ENCODE data around the gene ST6GALNAC3.

GRCh38 chr1:76595024-76595423, 520.5 kb downstream of the ST6GALNAC3 start:
- TF ChIP-seq EZH2 (IDR thresholded peaks at IDR 0.05) (no peak), CEBPB (IDR thresholded peaks at IDR 0.05; ENCODE audit: low read depth) (no peak), RAD21 (IDR thresholded peaks at IDR 0.05; ENCODE audit: low read depth) (no peak)
- TF ChIP-seq, protein P1, sequence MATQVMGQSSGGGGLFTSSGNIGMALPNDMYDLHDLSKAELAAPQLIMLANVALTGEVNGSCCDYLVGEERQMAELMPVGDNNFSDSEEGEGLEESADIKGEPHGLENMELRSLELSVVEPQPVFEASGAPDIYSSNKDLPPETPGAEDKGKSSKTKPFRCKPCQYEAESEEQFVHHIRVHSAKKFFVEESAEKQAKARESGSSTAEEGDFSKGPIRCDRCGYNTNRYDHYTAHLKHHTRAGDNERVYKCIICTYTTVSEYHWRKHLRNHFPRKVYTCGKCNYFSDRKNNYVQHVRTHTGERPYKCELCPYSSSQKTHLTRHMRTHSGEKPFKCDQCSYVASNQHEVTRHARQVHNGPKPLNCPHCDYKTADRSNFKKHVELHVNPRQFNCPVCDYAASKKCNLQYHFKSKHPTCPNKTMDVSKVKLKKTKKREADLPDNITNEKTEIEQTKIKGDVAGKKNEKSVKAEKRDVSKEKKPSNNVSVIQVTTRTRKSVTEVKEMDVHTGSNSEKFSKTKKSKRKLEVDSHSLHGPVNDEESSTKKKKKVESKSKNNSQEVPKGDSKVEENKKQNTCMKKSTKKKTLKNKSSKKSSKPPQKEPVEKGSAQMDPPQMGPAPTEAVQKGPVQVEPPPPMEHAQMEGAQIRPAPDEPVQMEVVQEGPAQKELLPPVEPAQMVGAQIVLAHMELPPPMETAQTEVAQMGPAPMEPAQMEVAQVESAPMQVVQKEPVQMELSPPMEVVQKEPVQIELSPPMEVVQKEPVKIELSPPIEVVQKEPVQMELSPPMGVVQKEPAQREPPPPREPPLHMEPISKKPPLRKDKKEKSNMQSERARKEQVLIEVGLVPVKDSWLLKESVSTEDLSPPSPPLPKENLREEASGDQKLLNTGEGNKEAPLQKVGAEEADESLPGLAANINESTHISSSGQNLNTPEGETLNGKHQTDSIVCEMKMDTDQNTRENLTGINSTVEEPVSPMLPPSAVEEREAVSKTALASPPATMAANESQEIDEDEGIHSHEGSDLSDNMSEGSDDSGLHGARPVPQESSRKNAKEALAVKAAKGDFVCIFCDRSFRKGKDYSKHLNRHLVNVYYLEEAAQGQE (IDR thresholded peaks at IDR 0.05; ENCODE audit: low read depth) = no peak

Data from HCT116 (cell line).